HG02798 (cell line): ENCODE measurements around the gene KRT6A.

Experiments used
- ATAC-seq: cut with Tn5 transposase; IDR thresholded peaks from one replicate; pipeline ENCODE4 v1.9.1; 2021; ENCODE audit warnings: mild to moderate bottlenecking; ENCODE audit not compliant: unreplicated experiment, poor library complexity

KRT6A gene

DNA sequence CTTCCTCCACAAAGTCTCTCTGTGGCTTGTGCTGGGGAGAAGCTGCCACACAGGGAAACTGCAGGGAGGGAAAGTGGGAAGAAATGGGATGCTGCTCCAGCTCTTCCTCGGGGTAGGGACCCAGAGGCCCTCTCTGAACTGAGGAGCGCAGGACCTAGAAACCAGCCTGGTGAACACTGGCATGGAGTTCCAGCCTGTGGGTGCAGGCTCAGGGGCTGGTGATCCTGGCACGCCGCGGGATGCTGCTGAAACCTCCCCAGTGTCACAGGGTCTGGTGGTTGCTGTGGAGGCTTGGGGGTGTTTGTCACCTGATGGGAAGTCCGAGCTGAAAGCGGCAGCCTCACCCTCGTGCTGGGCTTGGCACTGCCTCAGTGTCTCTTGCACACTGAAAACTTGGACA is 53.6 kb downstream of the KRT6A start:
- ATAC-seq = no peak

DNA sequence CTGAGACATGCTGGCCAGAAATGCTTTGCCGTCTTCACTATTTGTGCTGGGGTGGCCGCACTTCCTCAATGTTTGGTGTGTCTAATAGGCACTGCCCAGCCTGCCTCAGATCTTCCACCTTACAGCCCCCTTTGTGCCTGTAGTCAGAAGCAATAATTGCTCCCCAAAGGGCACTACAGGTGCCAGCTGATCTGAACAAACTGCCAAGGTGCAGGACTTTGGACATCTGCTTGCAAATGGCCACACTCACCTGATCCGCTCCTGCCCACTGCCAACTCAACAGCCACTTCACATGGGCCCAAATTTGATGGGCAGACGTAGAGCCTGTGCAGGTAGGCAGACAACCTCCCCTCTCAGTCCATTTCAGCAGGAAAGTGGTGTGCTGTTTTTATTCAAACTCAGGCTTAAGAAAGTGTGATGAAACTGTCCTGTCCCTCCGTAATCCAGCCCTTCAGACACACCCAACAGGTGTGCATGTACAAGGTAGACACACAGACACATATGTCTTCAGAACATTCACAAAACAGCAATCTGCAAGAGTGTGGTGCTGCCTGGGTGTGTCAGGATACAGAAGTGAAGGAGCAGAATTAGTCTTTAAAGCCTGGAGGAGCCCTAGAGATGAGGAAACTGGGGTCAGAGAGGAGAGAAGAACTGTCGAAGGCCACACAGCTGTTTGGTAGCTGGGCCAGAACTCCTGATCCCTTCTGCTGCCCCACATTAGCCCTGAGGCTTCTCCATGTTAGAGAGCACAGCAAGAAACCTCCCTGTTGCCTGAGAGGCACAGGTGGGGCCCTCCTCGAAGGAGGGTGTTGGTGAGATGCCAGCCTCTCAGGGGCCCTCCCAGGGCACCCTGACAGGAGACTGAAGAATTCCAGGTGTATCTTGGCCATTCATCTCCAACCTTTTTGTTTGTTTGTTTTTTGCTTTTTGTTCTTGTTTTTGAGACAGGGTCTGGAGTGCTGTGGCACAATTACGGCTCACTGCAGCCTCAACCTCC is 54.5 kb downstream of the KRT6A start:
- no peak for ATAC-seq

DNA sequence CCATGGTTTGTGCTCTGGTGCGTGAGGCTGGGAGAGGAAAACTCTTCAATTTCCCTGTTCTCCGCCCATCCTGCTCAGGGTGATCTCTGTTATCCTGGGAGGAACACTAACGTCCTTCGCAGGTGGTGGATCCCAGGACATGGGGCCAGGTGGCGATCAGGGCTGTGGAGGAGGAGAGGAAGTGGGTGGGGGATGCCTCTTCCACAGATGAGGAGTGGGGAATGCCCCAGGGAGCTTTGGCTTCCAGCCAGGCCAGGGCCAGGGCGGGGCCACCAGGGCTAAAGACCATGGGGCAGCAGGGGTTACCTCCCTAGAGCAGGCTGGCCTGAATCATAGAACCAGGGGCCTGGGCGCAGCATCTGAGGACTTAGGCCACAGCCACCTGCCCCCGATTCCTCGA is 55.5 kb downstream of the KRT6A start:
- ATAC-seq = no peak
